Mononuclear cell (primary cell): ENCODE data around the gene LRRC37A. TPM values are rescaled to one million over a fixed set of nuclear protein-coding genes. Genes with fewer than 3 reads are reported as not detected.
"Not testable (repeated sequence)": the region's sequence is repeated elsewhere in the genome, so short reads cannot be mapped to it uniquely, and the experiment has no call there.

ENCODE experiments used
- H3K27me3 ChIP-seq: 2 replicates; pipeline ENCODE4 v1.6.0; 2011; ENCODE audit warnings: low read length, control low read depth; ENCODE audit not compliant: insufficient read depth
- H3K4me1 ChIP-seq: 2 replicates; pipeline ENCODE4 v1.5.1; 2011; ENCODE audit warnings: mild to moderate bottlenecking, low read length, control low read depth; ENCODE audit not compliant: insufficient read depth
- H3K4me3 ChIP-seq: 2 replicates; pipeline ENCODE4 v1.5.1; 2011; ENCODE audit warnings: mild to moderate bottlenecking, low read length, moderate library complexity
- H3K9me3 ChIP-seq: 2 replicates; pipeline ENCODE4 v1.5.1; 2011; ENCODE audit warnings: low read depth, mild to moderate bottlenecking, control low read depth, low read length
- total RNA-seq: library from RNA; depleted of rRNA; stranded (reverse); fragments of >200 nt; gene quantifications from one replicate; pipeline ENCODE4 v1.2.3, GENCODE V29; 2012

The LRRC37A gene
- total RNA-seq, 1 donor, result 10.9 TPM

- not testable (repeated sequence) for H3K4me1 ChIP-seq, H3K9me3 ChIP-seq, H3K27me3 ChIP-seq, H3K4me3 ChIP-seq
Observed at GRCh38 chr17:46367520-46367919, 72.6 kb downstream of the LRRC37A start.

GRCh38 chr17:46372236-46373229 lies 77.6 kb downstream of the LRRC37A start:
- not testable (repeated sequence) for H3K27me3 ChIP-seq, H3K9me3 ChIP-seq, H3K4me3 ChIP-seq, H3K4me1 ChIP-seq

- H3K9me3 ChIP-seq, H3K27me3 ChIP-seq, H3K4me3 ChIP-seq, H3K4me1 ChIP-seq: not testable (repeated sequence)
Observed at GRCh38 chr17:46373418-46373817, 78.5 kb downstream of the LRRC37A start.

- not testable (repeated sequence) for H3K9me3 ChIP-seq, H3K27me3 ChIP-seq, H3K4me1 ChIP-seq, H3K4me3 ChIP-seq
Observed at GRCh38 chr17:46383118-46383517, 88.2 kb downstream of the LRRC37A start.

- not testable (repeated sequence) for H3K4me1 ChIP-seq, H3K9me3 ChIP-seq, H3K27me3 ChIP-seq, H3K4me3 ChIP-seq
Observed at GRCh38 chr17:46385491-46385890, 90.6 kb downstream of the LRRC37A start.

Other genes with a start within 250 kb of the LRRC37A start
- gene KANSL1, start 101.7 kb upstream of the LRRC37A start, total RNA-seq, result 216 TPM
- gene ARL17B, start 66.6 kb downstream of the LRRC37A start, total RNA-seq, result 10.1 TPM
- gene LRRC37A2, start 217.3 kb downstream of the LRRC37A start, total RNA-seq, result 24.1 TPM